T1000 (cell line): Measurements from ENCODE around the gene DDX11.
"Not testable (repeated sequence)": the region's sequence is repeated elsewhere in the genome, so short reads cannot be mapped to it uniquely, and the experiment has no call there.

Source experiments
- DNase-seq: peaks from one replicate; lab custom pipeline; 2025; ENCODE audit warnings: mixed read lengths; lab: John Stamatoyannopoulos, UW

Gene DDX11

DNA sequence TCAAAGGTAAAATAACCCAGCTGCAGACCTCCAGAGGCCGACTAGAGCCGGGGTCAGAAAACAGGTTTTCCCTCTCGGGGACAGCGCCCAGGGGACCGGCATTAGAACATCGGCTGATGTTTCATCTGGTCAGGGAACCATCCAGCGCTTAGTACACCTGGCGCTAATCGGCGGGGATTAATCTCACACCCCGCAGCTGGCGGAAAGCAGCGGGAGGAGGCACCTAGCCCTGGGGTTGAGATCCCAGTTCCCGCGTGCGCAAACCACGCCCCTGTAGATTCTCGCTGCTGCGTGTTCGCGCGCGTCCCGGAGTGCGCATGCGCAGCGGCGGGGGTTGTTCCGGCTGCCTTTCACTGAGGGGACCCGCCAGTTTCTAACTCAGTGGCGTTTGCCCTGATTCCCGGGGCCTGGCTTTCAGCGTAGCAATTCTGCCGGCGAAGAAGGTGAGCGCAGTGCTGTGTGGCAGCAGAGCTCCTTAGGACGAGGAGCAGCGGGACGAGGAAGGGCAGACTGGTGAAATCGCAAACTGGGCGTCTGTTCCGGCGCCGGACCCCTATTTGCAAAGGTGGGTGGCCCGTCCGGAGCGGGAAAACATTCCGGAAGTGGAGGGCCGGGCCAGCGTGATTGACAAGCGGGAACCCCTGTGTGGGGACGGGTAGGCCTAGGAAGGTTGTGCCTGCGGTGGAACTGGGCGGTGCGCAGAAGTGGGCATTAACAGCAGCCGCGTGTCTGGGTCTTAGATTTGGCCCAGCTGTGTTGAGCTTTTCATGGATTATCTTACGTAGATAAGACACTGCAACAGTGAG, at the start of gene DDX11:
Gene DDX11 (plus strand): TSS at position 334 of the 806 bp plus-strand sequence. CDS start 4,534 bp downstream, outside the sequence.
- DNase-seq: peak; percentile 94

DNA sequence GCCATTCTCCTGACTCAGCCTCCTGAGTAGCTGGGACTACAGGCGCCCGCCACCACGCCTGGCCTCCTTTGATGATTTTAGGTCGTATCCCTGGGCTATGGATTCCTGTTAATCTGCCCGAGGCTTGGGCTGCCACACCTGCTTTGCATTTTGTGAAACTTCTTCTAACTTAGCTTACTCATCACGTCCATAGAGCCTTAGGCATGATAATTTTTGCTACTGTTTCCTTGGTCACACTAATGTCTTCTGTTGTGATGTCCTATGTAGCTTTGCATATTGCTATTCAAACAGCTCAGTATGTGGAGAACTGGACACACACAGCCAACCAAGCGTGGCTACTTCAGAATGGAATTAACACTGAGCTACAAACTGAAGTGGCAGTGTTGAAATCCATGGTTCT, 47.5 kb upstream of the DDX11 start:
- DNase-seq: no peak

DNA sequence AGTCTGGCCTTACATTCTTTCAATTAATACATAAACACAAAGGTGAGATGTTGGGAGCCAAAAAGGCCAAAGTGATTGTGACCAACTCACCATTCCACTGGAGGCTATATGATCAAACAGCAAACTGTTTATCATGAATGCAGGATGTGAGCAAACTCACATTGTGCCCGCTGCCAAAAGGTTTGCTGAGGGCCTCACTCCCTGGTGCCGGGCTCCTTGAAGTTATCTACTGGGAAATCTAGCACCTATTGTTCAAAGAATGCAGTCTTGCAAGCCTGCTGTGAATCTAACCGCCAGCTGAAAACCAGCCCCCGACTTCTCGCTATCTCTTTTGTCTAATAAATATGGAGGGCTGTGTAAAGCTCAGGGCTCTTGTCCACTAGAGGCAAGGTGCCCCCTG, 46.7 kb upstream of the DDX11 start:
- DNase-seq: not testable (repeated sequence)

DNA sequence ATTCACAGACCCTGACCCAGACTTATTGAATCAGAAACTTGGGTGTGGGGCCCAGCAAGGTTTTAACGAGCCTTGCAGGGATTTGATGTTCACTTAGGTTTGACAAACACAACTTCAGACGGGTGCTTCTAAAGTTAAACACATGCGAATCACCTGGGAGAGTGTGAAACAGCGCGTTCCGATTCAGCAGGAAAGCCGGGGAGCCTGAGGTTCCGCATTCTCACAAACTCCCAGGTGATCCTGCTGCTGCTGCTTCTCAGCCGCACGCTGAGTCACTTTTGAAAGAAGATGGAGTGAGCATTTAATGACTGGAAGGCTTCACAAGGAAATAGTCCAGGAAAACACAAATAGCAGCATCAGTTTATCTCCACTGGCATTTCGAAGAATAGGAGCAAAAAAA, 44.2 kb upstream of the DDX11 start:
- no peak for DNase-seq

DNA sequence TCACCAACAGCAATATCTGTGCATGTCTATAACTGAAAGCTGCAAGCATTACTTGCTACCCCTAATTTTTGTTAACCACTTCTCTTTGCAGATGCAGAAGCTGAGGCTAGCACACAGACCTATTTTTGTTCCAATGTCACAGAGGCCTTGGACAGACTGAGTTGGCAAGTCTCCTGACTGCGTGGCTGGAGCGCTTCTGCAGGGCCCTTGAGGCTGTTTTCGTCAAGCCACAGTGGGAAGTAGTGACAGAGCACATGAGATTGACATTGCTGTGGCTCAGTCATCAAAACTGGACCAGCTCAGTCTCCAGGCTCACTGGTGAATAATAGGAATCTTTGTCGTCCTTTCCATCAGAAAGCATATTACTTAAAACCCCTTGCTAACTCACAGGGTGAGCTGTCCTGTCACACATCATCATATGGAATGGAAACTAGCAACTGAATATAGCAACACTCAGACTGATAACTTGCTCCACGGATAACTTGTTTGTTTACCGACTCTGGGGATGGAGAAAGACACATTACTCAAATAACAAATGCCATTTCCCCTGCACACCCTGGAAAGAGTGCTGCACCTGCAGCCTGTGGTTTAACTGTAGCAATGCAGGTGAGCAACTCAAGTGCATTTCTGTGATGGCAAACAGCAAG, 43.6 kb upstream of the DDX11 start:
- no peak for DNase-seq

DNA sequence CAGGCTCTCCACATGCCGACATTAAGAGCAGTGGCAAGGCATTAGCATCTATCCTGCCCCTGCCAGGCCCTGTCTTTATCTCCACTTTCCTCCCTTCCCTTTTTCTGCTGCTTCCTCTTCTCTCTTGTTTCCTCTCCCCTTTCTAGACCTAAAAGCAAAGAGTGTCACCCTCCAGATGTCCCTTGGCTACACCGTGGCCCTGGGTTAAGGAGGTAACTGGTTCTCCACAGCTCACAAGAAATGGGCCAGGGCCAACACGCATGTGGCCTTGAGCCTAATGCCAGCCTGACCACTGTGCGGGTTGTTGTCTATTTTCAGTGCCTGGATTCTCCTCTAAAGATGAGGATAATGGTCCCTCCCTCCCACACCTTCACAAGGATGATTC, 41.7 kb upstream of the DDX11 start:
- DNase-seq: no peak

DNA sequence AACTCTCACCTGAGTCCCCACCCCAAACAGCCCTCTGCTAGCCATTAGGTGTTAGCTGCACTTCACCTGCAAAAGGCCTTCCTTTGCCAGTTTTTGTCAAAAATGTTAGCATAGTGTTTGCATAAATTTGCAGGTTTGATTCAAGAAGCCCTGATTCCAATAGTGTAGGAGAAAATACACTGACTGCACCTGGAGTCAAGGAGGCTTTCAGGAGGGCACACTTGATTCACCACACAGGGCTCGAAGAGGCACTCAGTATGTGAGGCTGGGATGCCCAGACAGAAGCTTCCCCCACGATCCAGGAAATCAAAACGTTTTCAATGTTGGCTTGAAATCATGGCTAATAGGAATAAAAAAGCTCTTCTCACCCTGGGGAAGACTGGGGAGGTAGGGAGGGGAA, 40.5 kb upstream of the DDX11 start:
- no peak for DNase-seq

DNA sequence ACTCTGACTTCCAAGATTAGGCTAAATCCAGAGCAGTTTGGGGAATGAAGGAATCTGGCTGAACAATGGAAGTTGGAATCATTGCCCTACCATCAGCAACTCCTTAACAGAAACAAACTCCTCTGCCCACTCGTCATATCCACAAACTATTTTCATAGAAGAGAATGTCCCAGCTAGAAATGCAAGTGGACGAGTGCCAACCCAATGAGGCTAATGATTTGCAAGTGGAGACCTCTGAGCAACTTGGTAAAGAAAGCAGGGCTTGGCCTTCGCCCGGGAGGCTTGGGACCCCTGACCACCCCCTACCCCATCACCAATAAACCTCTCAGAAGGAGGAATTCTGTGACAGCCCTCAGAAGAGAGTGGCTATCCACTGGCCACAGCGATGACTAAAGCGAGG, 40.0 kb upstream of the DDX11 start:
- no peak for DNase-seq

DNA sequence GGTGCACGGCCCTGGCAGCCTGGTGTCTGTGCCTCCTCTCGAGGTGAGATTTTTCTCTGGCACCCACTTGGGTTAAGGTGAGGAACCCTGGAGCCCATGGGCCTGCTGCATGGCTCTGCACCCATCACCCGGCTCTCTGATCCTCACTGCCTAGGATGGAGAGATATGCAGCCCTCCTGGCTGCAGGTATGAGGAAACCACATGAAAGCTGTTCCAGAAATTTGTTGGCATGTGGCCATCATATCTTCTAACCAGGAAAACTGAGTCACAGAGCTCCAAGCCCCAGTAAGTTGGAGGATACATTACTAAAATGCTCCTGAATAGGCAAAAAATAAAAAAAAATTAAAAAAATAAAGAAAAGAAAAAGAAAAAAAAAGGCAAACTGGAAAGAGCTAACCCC, 39.3 kb upstream of the DDX11 start:
- no peak for DNase-seq

DNA sequence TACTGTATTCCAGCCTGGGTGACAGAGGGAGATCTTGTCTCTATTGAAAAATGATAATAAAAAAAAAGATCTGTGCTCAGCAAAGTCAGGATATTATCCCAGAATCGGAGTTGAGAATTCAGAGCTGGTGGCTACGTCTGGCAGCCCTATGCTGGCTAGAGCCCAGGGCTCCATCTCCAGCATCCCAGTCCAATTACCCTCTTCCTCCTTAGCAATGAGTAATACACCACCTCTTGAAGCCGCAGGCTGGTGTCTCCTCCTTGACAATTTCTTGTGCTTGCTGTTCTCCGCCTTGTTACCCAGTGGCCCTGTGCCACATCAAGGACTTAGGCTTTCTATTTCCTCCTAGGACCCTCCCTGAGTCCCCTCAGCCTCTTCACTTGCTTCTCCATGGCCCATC, 38.4 kb upstream of the DDX11 start:
- DNase-seq: no peak

DNA sequence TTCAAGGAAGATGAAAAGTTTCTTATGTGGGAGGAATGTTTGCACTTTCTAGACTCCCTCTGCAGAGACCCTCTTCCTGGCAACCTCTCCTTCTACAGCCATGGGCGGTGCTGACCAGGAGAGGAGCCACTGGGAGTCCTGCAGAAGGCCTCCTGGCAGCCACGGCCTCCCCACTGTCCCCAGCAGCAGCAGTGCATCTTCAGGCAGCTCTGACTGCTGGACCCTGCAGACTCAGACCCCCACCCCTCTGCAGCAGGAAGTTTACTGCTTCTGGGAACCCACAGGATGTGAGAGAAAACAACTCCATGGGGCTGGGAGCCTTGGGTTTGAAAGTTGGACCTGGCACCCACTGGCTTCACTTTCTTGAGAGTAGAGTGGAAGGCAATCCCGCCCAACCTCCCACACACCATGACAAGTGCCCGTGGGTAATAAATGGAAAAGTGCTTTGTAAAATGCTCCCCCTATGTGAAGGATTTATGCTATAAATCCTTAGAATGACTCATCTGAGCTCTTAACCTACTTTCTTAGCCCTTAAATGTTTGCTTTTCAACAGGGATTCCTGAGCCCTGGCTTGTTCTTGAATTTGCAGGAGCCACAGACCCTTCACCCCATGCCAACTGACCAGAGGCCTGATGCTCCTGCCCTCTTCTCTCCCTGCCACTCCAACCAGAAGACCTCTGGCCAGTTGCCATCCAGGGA, 37.5 kb upstream of the DDX11 start:
- no peak for DNase-seq

DNA sequence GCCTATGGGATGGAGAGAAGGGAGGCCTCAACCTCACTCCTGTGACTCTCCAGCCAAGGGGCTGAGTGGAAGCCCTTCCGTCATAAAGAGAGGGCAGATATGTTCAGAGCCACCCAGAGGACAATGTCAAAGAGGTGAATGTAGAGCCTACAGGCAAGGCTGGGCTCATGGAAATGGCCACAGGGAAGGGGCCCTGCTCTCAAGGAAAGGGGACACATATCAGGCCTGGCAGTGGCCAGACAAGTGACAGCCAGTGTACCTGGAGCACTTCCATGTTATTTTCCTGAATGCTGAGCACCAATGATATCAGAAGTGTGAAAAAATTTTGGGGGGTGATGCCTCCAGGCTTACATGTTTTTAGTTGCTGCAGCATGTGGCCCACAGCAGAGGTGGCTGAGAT, 36.6 kb upstream of the DDX11 start:
- DNase-seq: no peak

DNA sequence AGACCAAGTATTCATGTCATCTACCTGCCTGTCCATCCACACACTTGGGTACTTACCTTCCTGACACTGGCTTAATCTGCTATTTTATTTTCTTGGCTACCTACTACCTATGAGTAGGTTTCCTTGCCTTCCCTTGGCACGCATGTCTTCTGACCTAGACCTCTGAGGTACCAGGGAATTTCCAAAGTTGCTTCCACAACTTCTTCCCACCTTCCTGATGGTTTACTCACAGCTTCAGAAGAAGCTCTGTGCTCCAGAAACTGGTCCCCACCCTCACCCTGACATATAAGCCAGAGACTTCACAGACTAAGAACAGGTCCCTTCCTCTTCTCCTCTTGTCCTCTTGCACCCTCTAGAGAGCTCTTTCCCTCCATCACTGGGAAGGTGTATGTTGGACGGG, 35.7 kb upstream of the DDX11 start:
- DNase-seq: no peak

DNA sequence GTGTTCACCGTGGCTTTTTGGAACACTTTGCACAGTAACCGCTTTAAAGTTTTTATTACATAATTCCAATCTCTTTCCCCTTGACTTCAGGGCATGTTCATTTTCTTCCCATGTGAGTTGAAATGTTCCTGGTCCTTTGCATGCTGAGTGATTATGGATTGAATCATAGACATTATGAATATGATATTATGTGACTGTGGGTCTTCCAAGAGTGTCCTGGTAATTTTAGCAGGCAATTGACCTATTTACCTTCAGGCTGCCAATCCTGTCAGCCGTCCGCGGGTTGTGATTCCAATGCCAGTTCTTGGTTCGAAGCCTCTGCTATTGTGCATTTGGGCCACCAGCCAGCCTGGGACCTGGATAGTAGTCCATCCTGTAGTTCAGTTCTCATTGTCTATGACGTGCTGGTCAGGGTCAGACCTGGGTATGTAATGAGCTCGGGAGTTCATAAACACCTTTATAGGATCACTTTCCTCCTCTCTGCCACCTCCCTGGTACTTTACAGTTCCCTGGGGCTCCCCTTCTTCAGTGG, 32.6 kb upstream of the DDX11 start:
- DNase-seq: no peak

DNA sequence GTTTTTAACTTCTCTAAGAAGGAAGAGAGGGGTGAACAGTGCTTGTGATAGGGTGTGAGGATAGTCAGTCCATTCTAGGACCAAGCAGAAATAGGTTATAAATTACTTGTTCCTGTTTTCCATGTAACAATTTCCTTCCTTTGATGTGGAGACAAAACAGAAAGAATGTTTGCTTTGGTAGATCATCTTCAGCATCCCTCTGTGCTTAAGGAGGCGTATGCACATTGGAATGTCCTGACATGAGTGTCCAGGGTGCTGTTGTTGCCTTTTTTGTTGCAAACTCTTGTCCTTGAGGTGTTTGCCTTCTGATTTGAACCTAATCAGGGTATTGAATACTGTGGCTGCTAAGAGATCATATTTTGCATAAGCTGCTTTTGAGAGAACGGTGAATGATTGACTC, 23.5 kb upstream of the DDX11 start:
- not testable (repeated sequence) for DNase-seq

DNA sequence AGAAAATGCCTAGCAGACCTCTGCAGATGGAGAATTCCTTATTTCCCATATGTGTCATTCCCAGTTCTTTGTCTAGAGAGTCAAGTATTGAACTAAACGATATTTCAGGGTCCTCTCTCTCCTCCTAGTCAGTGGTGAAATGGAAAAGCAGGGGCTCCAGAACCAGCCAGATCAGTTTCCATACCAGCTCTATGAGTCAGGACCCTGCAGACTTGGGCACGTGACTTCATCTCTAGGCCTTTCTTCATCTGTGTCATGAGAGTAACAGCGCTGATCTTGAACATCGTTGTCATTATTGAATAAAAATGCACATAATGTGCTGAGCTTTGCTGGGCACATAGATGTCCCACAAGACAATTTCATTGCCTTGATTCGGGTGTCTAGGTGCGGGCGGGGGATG, 23.1 kb upstream of the DDX11 start:
- not testable (repeated sequence) for DNase-seq

DNA sequence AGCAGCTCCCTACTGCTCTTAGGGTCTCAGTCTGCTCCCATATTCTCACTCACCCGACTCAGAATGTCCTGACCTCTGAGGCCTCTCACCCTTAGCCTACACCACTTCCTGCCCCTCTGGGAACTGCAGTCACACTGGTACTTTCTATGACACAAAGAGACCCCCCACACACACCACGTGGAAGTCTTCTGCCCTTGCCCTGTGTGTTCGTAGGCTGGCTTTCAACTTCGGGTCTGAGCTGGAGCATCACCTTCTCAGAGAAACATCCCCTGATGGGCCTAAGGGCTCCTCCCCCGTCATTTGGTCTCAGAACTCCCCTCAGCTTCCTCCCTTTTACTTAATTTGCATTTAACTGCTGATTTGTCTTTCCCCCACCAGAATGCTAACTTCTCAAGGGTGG, 22.0 kb upstream of the DDX11 start:
- not testable (repeated sequence) for DNase-seq

DNA sequence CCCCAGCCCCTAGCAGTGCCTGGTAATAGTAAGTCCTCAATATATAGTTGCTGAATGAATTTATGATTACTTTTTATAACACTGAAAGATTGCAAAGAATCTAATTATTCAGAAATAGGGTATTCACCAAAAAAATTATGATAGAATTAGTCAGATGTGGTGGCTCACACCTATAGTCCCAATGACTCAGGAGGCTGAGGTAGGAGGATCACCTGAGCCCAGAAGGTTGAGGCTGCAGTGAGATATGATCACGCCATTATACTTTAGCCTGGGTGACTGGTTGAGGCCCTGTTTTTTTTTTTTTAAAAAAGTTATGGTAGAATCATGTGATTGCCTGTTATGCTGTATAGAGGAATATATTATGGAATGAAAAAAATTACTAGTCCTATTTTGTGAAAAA, 21.5 kb upstream of the DDX11 start:
- not testable (repeated sequence) for DNase-seq

DNA sequence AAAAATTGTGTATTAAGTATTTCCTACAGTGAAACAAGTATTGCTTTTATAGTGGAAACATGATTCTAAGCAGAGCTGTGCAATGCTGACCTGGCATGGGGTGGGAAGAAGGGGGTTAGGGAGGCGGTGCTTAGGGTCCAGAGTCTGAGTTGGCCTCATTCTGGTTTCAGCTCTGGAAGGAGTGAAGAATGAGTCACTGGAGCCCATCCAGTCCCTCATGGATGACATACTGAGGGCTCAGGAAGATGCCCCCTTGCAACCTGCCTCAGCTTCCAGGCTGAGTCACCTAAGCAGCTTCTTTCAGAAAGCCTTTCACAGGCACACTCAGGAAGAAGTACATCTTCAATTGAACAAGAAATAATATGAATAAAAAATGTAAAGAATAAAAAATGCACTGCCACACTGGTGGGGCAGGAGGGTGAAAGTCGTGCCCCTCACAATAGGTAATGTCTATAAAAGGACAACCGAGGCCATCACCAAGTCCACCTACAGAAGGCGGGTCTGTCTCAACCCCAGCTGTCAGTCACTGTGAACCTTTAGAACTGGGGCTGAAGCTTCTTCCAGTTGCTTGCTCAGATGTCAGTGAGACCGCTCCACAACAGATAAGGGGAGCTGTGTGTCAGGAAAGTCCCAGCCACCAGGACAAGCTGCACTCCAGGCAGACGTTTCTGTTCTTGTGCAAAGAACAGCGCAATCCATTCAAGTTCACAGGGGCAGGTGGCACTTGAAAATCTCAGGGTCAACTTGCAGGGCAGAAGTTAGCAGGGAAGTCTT, 20.8 kb upstream of the DDX11 start:
- peak; percentile 58 for DNase-seq

DNA sequence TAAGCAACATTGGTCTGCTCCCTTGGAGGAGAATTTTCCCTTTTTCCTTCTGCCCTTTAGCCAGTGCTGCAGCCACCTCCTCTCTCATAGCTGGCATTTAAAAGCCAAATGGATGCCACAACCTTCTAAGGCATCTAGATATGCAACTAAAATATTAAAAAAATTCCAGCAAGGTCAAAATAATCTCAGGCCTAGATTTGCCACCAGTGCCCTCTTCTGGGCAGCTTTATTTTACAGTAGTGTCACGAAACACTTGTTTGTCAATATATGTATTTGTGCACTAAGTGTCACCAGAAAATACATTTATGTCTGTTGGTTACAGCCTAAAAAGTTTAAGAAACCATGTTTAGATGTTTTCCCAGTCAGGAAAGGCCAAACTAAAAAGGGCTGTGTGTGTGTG, 19.7 kb upstream of the DDX11 start:
- not testable (repeated sequence) for DNase-seq

DNA sequence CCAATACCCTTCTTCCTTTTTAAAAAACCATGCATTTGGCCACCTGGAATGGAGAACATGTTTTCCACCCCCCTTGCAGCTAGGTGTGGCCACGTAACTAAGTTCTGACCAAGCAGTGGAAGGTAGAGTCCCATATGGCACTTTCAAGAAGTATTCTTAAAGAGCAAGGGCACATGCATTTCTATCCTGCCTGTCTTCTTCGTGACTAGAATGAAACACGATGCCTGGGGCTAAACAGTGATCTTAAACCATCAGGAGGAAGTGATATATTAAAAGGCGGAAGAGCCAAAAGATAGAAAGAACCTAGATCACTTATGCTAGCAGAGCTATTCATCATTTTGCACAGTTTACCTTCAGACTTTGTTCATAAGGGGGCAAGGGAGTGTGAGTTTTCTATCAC, 16.0 kb upstream of the DDX11 start:
- no peak for DNase-seq

DNA sequence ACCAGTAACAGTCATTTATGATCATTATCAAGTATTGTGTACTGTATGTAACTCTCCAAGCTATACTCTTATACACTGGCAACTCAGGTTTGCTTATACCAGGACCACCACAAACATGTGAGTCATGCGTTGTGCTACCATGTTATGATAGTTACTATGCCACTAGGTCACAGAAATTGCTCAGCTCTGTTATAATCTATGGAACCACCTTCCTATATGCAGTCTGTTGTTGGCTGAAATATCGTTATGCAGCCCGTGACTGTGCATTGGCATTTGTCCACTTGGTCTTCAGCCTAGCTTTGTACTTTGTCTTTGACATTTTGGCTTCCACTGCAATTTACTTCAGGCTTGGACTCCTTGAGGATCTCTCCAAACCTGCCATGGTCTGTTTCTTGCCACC, 7.5 kb upstream of the DDX11 start:
- not testable (repeated sequence) for DNase-seq
